Hindlimb muscle (tissue), 1 donor: ENCODE results near the gene PARD3. TPM values are rescaled to one million over a fixed set of nuclear protein-coding genes. Genes with fewer than 3 reads are reported as not detected.

Experiments used
- DNase-seq: peaks from one replicate; pipeline ENCODE4 v3.0.0-alpha.2; 2013
- polyA plus RNA-seq: library from polyadenylated mRNA; unstranded; fragments of 120-200 nt; gene quantifications from one replicate; pipeline ENCODE4 v1.2.1, GENCODE V29; 2013; ENCODE audit not compliant: insufficient read length

PARD3 gene
- polyA plus RNA-seq, 1 donor: 40.7 TPM

DNA sequence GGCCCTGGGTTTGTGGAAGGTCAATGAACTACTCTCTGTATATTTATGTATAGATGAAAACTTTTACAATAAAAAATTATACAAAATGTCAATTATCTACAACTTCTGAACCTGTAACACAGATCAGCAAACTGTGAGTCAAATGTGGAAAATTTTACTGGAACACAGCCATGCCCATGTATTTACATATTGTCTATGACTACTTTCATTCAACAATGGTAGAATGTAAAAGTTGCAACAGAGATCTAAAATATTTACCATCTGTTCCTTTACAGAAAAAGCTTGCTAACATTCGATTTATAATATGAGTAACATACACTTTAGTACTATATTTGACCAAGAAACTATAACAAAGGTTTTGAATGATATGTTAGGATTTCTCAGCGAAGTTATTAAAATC lies 481.6 kb downstream of the PARD3 start:
- DNase-seq: no peak

DNA sequence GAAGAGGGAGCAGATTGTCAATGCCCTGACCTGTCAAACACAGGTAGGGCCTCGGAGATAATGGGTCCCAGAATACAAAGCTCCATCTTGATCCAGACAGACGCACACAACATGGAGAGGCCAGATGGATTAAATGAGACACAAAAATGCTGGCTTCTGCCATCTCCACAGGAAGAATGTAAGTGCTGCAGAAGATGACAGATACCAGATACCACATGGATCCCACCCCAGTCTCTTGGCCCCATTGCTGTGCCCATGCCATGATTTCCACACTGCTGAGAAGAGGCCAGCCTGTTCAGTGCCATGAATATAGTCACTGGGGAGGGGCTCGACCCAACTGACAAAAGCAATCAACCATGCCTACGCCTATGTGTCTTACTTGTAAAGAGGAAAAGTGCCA lies 487.9 kb downstream of the PARD3 start:
- no peak for DNase-seq

DNA sequence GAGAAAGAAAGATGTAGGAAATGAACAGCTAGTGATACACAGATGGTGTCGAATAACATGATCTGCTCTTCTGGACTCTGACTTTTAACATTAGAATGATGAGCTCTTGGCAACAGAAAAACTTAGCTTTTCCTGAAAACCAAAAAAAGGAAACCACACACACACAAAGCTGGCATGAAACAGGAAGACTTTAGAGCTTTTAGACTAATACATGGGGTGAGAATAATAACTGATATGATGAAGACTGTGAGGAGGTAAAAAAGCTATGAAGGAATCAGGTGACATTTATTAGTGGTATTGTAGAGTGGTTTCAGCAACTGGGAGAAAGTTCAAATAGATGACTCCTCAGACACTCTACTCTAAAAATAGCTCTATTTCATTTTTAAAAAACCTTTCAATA lies 491.9 kb downstream of the PARD3 start:
- no peak for DNase-seq

DNA sequence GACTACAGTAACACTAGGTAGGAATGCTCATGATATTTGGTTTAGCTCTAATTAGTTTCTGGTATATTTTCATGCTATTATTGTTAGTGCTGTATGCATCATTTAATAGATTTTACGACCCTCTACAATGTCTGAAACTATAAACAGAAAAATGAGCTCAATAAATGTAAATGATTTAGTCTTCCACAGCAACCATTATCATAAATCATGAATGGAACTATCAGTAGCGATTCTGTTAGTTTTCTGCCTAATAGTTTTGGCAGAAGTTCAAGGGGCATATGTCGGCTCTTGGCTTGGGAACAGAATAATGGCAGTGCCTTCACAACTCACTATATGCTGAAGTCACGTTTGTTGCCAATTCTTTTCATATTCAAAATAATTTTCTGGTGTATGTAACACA lies 494.8 kb downstream of the PARD3 start:
- DNase-seq: no peak

DNA sequence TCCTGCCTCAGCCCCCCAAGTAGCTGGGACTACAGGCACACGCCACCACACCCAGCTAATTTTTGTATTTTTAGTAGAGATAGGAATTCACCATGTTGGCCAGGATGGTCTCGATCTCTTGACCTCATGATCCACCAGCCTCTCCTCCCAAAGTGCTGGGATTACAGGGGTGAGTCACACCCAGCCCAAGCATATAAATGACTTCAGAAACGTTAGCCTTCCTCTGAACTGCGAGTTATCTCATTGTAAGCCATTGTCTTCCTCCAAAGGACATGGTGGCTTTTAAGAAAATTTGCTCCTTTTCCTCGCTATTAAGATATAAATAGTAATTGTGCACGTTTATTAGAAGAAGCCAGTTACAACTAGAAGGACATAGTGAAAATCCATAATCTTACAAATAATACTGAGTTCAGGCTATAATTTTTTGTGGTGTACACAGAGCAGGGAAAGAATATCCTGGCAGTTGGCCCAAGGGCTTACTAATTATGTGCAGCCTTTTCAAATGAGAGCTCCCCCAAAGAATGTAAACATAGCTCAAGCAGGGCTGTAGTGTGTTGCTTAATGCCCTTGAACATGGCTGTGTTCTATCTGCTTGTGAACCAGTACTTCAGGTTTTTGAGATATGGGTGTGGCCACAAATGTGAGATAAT lies 495.8 kb downstream of the PARD3 start:
- no peak for DNase-seq

DNA sequence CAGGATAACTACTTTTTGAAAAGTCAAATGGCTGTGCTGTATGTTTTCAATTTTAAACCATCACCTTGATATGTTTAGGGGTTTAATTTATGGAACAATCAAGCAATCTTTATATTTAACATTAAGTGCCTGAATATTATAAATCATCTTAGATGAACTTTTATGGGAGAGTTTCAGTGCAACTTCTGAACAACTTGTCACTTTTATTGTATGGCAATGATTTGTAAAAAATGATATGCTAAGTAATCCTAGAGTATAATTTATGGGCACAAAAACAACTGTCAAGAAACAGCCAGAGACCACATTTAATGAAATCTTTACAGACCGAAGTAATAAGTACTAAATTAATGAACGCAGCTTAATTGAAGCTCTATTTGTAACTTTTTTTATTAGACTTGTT lies 498.9 kb downstream of the PARD3 start:
- DNase-seq: no peak

DNA sequence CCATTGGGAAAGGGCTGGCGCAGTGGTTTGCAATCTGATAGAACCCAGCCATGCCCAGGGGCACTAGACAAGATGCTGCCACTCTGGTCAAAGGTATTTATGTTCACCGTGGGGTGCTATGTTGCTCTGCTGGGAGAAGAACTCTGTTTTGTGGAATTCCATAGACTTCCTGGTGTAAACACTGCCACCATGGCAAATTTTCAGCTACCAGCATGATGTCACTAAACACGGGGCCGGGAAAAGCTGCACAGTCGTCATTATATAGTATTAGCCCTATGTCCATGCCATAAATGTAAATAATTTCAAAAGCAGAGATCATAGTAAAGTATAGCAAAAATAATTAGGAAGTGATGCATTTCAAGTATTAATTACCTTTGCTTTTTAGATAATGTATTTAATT lies 500.6 kb downstream of the PARD3 start:
- no peak for DNase-seq

DNA sequence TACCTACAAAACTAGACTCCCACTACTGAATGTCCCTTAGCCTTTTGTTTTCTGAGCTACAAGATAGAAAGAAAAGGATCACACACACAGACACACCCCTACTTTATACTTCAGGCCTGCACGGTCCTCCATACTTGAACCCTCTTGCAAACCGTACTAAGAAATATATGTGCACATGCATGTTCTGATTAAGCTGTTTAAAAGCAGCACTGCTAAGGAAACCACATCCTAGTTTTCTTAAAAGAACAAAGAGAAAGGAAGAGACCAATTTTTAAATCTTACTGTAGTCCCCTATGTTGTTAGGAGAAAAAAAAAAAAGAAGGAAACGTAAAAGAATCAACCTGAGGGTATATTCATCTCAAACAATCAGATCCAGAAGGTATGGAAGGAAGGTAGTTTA lies 501.2 kb downstream of the PARD3 start:
- DNase-seq: no peak

DNA sequence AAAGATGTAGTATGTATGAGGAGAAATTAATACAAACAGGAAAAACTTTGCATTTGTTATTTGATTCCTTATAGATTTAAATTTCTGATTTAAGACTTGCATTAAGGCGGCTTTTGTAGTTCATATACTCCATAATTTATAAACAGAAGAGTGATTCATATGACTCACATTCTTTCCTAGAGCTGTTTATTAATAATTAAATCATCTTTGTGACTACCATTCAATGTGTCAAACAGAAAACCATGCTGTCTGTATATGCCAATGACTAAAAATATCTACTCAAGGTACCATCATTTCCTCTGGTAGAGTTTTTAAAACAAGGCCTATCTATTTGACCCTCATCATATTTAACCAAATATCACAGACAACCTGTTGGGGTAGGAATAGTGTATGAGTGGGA lies 501.7 kb downstream of the PARD3 start:
- no peak for DNase-seq

DNA sequence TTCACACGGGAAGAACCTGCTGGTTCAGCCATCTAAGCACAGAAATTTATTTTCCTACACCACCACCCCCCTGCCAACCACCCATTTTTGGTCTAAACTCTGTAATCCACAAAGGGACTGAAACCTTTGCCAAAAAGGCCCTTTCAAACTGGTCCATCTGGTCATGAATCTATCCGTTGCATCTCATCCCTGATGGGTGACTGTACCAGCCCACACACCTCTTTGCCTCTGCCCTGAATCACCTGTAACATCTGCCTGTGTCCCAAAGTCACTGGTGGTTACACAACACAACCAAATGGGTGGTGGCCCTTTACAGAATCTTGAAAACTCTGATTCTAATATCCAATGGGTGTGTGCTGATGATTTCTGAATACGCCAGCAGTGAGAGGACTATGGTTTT lies 503.4 kb downstream of the PARD3 start:
- no peak for DNase-seq

DNA sequence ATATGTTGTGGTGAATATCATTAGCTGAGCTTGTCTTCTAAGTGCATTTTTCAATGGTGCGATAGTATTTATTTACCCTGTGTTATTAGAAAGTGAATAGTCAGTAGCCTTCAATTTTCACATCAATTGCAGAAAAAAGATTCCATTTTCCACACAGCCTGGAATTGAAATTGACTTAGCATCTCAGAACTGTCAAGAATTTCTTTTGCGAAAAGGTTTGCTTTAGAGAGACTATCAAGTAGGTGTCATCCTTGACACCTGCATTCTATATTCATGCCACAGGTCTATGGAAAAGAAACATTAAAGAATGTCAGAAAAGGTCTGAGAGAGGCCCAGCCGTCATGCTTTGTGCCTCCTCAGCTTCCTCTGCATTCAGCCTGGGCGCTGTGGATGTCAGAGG lies 504.9 kb downstream of the PARD3 start:
- DNase-seq: no peak

DNA sequence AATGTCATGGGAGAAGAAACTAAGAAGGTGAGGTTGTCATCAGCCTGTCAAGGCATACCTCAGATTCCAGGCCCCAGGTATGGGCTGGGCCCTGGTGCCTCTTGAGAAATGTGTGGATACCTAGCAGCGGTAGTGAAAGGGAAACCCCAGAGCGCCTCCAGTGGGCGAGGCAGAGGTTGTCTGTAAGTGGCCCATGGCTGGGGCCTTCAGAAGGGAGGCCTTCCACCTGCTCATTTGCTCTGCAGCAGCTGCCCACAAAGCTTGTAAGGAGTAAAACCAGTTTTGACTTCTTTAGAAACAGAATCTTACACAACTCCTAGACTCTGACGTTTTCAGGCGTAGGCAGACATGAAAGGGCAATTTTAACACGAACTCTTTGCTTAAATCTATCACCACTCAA lies 509.9 kb downstream of the PARD3 start:
- DNase-seq: no peak

DNA sequence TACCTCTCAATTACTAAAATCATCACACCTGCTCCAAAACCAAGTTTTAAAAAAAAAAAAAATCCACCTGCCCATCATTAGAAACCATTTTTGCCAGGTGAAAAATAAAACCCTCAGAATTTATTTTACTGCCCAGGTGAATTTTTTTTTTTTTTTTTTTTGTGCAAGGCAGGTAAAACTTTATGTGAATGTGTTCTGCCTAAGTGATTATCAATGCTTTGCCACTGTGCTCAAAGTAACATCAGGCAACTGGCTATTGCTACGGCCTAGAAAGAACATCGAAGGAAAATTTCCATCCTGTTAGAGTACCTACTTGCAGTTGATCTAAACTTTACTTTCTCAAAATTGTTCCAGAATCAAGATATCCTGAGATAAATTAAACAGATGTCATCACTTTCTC lies 512.1 kb downstream of the PARD3 start:
- no peak for DNase-seq

DNA sequence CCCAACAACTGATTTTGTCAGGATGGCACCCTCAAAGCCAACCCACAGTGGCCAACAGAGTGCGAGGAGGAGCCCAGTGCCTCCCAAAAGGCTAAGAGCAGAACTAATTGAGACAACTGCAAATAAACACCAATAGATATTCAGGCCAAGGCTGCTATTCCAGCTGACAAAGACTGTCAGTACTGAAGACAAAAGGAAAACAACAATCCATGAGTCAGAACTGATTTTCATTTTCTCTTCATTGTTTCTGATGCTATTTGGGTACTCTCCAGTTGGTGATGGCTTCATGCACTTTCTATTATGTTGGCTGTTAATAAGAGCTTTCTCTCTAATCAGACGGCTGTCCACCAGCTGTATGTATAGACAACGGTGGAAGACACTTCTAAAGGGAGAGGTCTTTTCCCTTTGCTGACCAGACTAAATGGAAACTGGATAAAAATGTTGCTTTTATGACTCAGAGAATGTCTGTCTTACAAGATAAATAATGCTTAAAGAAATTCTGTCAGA lies 515.9 kb downstream of the PARD3 start:
- DNase-seq: no peak

DNA sequence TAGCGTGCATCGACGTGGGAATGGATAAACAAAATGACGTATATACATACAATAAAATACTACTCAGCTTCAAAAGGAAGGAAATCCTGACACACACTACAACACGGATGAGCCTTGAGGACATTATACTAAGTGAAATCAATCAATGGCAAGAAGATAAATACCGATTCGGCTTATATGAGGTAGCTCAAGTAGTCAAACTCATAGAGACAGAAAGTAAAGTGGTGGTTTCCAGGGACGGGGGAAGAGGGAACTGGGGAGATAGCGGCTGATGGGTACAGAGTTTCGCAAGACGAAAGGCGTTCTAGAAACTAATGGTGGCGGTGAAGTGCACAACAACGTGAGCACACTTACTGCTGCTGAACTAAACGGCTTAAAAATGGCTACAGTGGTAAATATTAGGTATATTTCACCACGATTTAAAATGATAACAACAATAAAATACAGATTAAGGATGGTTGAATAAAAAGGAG lies 516.7 kb downstream of the PARD3 start:
- DNase-seq: no peak

DNA sequence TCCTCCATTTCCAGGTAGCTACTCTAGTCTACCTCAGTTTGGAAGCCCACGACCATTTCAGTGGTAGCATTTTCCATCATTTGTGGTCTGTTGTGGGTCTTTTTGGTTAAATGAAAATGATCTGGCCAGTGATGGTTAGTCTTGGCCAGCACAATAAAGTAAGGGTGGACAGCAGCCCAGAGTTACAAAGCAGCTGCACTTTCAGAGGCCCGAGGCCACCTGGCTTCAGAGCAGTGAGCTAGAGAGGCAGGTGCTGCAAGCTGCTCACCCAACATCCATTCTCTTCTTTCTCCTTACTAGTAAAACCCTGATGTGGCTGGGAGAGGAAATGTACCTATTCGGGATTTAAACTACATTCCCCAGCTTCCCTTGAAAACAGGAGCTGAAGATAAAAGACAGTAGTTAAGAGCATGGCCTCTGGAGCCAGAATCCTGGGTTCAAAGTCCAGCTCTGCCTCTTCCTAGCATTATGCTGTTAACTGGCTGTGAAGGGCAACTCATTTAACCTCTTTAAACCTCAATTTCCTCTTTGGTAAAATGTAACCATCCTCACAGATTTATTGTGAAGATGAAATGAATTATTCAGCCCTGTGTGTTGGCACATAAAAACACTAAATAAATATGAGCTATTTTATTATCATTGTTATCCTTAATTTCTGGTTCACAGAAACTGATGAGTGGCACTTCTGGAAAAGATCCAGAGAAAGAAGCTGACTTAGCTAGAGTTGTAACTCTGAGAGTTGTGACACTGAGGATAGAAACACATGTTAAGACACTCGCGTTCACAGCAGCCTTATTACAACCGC lies 517.4 kb downstream of the PARD3 start:
- no peak for DNase-seq

DNA sequence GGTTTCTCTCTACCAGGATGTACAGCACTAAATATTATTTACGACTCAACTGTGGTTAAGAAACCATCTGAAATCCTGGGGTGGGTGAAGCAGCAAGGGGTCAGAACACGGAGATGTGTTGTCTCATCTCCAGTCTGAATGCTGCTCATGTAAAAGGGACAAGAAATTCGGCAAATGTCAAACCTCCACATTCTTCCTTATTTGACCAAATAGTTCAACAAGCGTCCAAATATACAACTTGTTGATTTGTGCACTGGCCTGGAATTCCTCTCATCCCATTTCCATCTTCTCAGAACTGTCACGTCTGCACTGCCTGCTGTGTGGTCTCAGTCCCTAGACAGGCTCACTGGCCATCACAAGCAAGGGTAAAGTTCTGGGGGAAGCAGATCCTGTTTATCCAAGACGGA lies 520.0 kb downstream of the PARD3 start:
- DNase-seq: no peak

DNA sequence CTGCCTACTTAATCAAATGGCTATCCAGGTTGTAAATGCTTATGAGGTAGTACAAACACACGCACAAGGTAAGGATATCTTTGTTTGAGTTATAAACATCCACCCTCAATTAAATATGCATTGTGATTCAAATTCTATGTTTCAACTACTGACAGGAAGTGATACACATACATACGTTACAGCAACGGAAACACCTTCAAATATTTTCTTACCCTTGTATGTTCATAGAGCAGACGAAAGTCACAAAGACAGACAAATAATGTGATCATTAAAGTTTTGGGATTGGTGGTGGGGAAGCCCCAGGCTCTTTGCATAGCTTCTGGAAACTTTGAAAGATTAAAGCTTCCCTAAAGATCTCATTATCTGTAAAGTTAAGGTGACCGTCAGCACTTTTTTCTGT lies 521.0 kb downstream of the PARD3 start:
- no peak for DNase-seq

DNA sequence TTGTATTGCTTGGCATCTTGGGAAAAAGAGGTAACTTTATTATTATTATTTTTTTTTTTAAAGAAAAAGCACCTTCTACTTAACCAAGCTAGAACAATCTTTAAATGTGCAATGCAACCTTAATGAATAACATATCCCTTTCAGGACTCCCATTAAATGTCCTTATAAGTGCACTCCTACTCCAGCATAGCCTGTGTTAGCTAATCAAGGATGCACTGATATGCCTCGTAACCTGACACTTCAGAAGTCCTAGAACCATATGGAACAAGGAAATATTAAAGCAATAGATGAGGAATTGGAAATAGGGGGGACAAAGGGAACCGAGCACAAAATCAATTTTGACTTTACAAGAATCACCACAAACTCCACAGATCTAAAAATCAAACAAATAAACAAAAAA lies 522.4 kb downstream of the PARD3 start:
- DNase-seq: no peak

DNA sequence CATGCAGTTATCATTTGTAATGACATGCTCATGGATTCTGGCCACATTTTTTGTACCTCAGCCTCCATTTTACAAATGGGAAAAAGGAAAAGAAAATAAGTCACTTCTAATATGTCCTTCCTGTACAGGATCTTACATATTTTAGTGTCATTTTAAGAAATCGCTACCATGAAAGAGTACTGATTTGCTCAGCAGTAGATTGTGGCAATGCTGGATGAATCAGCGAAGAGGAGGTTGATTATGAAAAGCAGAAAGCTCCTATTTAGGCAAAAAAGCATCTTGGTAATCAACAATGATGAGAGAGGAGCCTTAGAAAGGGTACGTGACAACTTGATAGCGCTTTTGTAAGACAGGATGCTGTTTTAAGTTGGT lies 522.9 kb downstream of the PARD3 start:
- no peak for DNase-seq

DNA sequence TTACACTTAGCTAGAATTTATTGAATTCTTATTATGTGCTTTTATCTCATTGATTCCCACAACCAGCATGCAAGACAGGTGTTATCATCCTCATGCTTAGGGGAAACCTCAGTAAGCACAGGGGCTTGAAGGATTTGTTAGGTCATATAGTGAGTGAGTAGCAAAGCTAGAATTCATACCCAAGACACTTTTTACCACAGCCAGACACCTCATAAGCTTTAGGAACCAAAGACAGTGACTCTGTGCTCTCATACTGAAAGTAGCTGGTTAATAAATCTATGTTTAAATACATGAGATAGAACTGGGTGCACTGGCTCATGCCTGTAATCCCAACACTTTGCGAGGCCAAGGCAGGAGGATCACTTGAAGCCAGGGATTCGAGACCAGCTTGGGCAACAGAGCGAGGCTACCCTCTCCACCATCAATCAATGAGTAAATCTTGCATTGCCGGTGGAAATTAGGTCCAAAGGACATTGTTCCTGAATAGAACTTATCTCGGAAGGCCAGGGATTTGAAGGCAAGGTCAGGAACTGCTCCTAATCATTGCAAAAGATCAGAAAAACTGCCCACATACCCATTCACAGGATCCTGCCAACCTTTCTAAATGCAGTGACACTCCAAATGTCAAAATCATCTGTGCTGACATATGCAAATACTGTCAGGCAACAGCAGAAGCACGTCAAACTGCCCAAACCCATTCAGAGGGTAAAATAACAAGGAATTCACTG lies 523.5 kb downstream of the PARD3 start:
- DNase-seq: no peak

DNA sequence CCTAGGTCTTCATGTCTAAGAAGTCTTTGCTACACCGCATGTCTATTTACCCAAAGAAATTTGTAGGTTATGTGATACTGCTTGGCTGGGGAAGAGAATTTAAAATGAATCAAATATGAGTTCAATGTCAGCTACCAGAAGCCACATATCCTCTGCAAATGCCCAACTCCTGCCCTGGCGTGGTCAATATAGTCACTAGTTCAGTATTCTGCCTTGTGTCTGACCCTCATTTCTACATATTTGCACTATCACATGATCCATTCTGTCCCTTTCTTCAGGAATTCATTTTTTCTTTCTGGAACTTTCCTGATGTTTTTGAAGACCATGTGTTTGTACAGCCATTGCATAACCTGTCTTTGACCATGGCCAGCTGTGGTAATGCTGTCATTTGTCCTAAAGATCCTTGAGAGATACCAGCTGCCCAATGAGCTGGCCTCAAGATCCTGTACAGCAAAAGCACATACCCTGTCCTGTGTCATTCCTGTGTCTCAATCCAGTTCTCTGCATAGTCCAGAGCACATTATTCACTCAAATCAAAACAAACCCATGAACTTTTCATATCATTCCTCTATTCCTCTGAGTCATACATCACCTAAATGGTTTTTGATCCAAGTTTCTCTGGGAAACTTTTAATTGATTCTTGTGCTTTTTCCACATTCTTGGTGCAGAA lies 524.5 kb downstream of the PARD3 start:
- DNase-seq: no peak

DNA sequence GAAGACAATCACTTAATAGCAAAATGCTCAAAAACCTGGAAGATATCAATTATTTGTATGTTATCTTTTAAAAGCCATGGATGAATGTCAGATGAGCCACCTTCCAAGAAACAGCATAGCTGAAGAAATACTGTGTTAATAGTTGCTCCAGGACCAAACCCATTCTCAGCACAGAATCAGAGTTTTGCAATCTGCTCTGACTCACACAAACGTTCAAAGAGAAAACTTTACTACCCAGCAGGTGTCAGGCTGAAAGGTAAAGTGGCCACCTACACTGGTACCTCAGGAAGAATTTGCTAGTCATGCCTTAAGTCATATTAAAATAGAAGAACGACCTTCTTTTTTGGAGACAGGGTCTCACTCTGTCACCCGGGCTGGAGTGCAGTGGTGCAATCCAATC lies 526.5 kb downstream of the PARD3 start:
- no peak for DNase-seq
